Measurements from ENCODE around the gene ZNHIT1. TPM values are rescaled to one million over a fixed set of nuclear protein-coding genes. Genes with fewer than 3 reads are reported as not detected.
A peak's percentile ranks its signal among the peaks of the same experiment; 100 is the strongest.
"Not testable (repeated sequence)": the region's sequence is repeated elsewhere in the genome, so short reads cannot be mapped to it uniquely, and the experiment has no call there.

The ZNHIT1 gene
- total RNA-seq, 1 donor from 2014 or later = 115 TPM

DNA sequence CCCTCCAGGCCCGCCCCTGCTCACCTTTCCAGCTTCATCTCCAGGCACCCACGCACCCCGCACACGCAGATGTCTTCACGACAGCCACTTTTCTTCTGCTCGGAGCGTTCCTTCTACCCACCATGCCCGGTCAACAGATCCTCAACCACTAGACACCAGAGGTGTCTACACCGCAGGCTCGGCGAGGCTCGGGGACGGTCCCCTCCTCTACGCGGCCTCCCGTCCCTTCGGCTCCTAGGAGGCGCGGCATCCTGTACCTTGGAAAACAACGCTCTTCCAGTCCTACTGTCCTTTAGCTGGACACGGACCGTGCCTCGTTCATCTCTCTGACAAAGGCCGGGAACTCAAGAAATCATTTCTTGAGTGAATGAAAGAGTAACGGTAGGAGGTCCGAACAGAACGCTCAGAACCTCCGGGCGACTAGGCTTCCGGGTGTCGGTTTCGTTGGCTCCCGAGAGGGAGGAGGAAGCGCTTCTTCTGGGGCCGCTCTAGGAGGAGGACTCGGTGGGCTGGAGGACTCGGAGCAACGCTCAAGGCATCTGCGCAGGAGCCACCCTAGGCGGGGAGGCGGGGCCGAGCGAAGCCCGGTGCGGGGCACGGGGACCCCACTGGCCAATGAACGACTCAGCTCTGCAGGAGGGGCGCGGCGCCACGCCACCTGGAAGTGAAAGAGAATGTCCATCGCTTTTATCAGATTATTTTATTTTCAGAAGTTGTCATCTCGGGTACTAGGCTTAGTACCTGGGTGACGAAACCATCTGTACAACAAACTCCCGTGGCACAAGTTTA lies 34.1 kb downstream of the ZNHIT1 start:
- H3K36me3 Mint-ChIP-seq (ENCODE audit: low read depth, unreplicated experiment) = peaks cover 6% of the 10 kb centered on the region
- H3K4me2 ChIP-seq (ENCODE audit: low read length) = peak overlapping the region; percentile 87
- H3K36me3 ChIP-seq (ENCODE audit: insufficient read depth, low read length) = no peaks in the 10 kb centered on the region
- peaks cover 3% of the 10 kb centered on the region for H3K27me3 Mint-ChIP-seq (ENCODE audit: low read depth, unreplicated experiment)
- no peak for TF ChIP-seq EZH2 (IDR thresholded peaks at IDR 0.05; ENCODE audit: insufficient read depth, low read length)
- TF ChIP-seq, protein P1, sequence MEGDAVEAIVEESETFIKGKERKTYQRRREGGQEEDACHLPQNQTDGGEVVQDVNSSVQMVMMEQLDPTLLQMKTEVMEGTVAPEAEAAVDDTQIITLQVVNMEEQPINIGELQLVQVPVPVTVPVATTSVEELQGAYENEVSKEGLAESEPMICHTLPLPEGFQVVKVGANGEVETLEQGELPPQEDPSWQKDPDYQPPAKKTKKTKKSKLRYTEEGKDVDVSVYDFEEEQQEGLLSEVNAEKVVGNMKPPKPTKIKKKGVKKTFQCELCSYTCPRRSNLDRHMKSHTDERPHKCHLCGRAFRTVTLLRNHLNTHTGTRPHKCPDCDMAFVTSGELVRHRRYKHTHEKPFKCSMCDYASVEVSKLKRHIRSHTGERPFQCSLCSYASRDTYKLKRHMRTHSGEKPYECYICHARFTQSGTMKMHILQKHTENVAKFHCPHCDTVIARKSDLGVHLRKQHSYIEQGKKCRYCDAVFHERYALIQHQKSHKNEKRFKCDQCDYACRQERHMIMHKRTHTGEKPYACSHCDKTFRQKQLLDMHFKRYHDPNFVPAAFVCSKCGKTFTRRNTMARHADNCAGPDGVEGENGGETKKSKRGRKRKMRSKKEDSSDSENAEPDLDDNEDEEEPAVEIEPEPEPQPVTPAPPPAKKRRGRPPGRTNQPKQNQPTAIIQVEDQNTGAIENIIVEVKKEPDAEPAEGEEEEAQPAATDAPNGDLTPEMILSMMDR (IDR thresholded peaks at IDR 0.05; ENCODE audit: insufficient read depth, low read depth, low read length) = no peak
- no peaks in the 10 kb centered on the region for H3K27me3 ChIP-seq (ENCODE audit: insufficient read depth, low read length)
- FAIRE-seq = no peak
- H2AFZ ChIP-seq (ENCODE audit: low read depth, low read length) = peak overlapping the region; percentile 83
- DNase-seq (ENCODE audit: low read depth) = peak; percentile 96
- no peaks in the 10 kb centered on the region for H3K9me3 ChIP-seq (ENCODE audit: insufficient read depth, low read depth, low read length)
- H3K4me3 Mint-ChIP-seq (ENCODE audit: unreplicated experiment) = peak overlapping the region; percentile 96
- H3K27ac Mint-ChIP-seq (ENCODE audit: unreplicated experiment) = peak overlapping the region; percentile 97
- peak overlapping the region; percentile 91 for H3K9ac ChIP-seq (ENCODE audit: low read length)
- peaks cover 43% of the 10 kb centered on the region for H3K79me2 ChIP-seq (ENCODE audit: insufficient read depth, low read length)
- peaks cover 3% of the 10 kb centered on the region for H3K4me1 ChIP-seq (ENCODE audit: insufficient read depth, low read length)
- peaks cover 4% of the 10 kb centered on the region for H3K9me3 Mint-ChIP-seq (ENCODE audit: unreplicated experiment)
- peaks cover 13% of the 10 kb centered on the region for H4K20me1 ChIP-seq (ENCODE audit: insufficient read depth, low read length)
- H3K4me3 ChIP-seq (ENCODE audit: insufficient read depth, low read depth, low read length) = peak overlapping the region; percentile 94
- H3K4me1 Mint-ChIP-seq (ENCODE audit: low read depth, unreplicated experiment) = peaks cover 12% of the 10 kb centered on the region
- H3K27ac ChIP-seq (ENCODE audit: low read depth, low read length) = peak overlapping the region; percentile 66

DNA sequence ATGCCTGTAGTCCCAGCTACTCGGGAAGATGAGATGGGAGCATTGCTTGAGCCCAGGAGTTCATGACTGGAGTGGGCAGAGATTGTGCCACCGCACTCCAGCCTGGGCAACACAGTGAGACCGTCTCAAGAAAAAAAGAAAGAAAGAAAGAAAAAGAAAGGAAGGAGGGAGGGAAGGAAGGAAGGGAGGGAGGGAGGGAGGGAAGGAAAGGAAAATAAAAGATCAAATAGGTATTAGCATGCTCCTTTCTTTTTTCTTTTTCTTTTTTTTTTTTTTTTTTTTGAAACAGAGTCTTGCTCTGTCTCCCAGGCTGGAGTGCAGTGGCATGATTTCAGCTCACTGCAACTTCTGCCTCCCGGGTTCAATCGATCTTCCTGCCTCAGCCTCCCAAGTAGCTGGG lies 35.2 kb downstream of the ZNHIT1 start:
- not testable (repeated sequence) for H3K9ac ChIP-seq (ENCODE audit: low read length); H3K27me3 ChIP-seq (ENCODE audit: insufficient read depth, low read length); H3K4me3 ChIP-seq (ENCODE audit: insufficient read depth, low read depth, low read length); H3K36me3 Mint-ChIP-seq (ENCODE audit: low read depth, unreplicated experiment); H3K36me3 ChIP-seq (ENCODE audit: insufficient read depth, low read length); H3K27me3 Mint-ChIP-seq (ENCODE audit: low read depth, unreplicated experiment); H3K9me3 Mint-ChIP-seq (ENCODE audit: unreplicated experiment); H2AFZ ChIP-seq (ENCODE audit: low read depth, low read length); H3K27ac Mint-ChIP-seq (ENCODE audit: unreplicated experiment); H3K9me3 ChIP-seq (ENCODE audit: insufficient read depth, low read depth, low read length); DNase-seq (ENCODE audit: low read depth); H3K4me1 ChIP-seq (ENCODE audit: insufficient read depth, low read length); H3K4me3 Mint-ChIP-seq (ENCODE audit: unreplicated experiment); FAIRE-seq; H3K27ac ChIP-seq (ENCODE audit: low read depth, low read length)
- H3K4me1 Mint-ChIP-seq (ENCODE audit: low read depth, unreplicated experiment) = peaks cover 12% of the 10 kb centered on the region
- H3K4me2 ChIP-seq (ENCODE audit: low read length) = peak overlapping the region; percentile 87
- H4K20me1 ChIP-seq (ENCODE audit: insufficient read depth, low read length) = peaks cover 10% of the 10 kb centered on the region
- H3K79me2 ChIP-seq (ENCODE audit: insufficient read depth, low read length) = peaks cover 36% of the 10 kb centered on the region

DNA sequence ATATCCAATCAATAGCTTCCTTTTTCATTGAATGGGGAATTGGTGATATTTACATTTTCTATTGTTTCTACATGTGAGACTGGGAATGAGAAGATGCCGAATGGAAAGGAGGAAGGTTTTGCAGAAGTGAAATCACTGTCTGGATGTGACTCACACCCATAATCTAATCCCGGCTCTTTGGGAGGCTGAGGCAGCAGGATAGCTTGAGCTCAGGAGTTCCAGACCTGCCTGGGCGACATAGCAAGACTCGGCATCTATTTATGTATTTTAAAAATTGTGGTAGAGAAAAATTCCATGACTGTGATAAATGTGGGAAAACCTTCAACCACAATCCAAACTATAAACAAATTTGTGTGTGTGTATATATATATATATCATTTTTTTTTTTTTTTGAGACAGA lies 37.8 kb downstream of the ZNHIT1 start:
- Histone ChIP-seq H4K20me1 (ENCODE audit: insufficient read depth, low read length) (no peaks in the 10 kb centered on the region), H3K9me3 (ENCODE audit: insufficient read depth, low read depth, low read length) (no peaks in the 10 kb centered on the region), H3K9ac (ENCODE audit: low read length) (no peak overlapping the region), H3K4me3 (ENCODE audit: insufficient read depth, low read depth, low read length) (no peak overlapping the region), H3K4me2 (ENCODE audit: low read length) (no peak overlapping the region), H3K27ac (ENCODE audit: low read depth, low read length) (no peak overlapping the region), H3K36me3 (ENCODE audit: insufficient read depth, low read length) (no peaks in the 10 kb centered on the region), H3K4me1 (ENCODE audit: insufficient read depth, low read length) (peaks cover 3% of the 10 kb centered on the region), H3K79me2 (ENCODE audit: insufficient read depth, low read length) (peaks cover 13% of the 10 kb centered on the region), H3K27me3 (ENCODE audit: insufficient read depth, low read length) (no peaks in the 10 kb centered on the region), H2AFZ (ENCODE audit: low read depth, low read length) (no peak overlapping the region)
- Mint-ChIP-seq H3K4me1 (ENCODE audit: low read depth, unreplicated experiment) (peaks cover 5% of the 10 kb centered on the region), H3K4me3 (ENCODE audit: unreplicated experiment) (no peak overlapping the region), H3K27ac (ENCODE audit: unreplicated experiment) (no peak overlapping the region), H3K36me3 (ENCODE audit: low read depth, unreplicated experiment) (peaks cover 2% of the 10 kb centered on the region), H3K9me3 (ENCODE audit: unreplicated experiment) (peaks cover 4% of the 10 kb centered on the region), H3K27me3 (ENCODE audit: low read depth, unreplicated experiment) (peaks cover 4% of the 10 kb centered on the region)
- DNase-seq (ENCODE audit: low read depth) (no peak), FAIRE-seq (no peak)
- TF ChIP-seq, protein P1 (IDR thresholded peaks at IDR 0.05; ENCODE audit: insufficient read depth, low read depth, low read length) = no peak
- TF ChIP-seq EZH2 (IDR thresholded peaks at IDR 0.05; ENCODE audit: insufficient read depth, low read length) = no peak
